HG03457 (cell line): Measurements from ENCODE around the gene GHRHR.

Experiments
- ATAC-seq: cut with Tn5 transposase; IDR thresholded peaks from one replicate; pipeline ENCODE4 v1.9.1; 2021; ENCODE audit warnings: moderate number of reproducible peaks; ENCODE audit not compliant: unreplicated experiment

Gene GHRHR

DNA sequence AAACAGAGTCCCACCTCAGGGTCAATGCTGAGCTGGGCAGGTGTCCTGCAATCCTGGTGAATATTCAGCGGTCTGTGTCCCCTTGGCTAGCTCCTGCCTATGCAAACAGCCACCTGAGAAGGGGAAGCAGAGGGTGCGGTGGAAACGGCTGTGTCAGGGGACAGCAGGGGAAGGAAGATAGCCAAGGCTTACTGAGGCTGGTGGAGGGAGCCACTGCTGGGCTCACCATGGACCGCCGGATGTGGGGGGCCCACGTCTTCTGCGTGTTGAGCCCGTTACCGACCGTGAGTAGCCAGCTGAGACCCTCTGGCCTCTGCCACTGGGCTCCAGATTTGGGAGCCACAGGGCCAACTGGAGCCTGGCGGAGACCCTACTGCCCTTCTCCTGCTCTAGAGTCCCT, at the start of gene GHRHR:
TSS of gene GHRHR (plus strand) at position 112 of the 400 bp plus-strand sequence. CDS start at position 228, 116 bp downstream.
- ATAC-seq, result no peak

- no peak for ATAC-seq
Observed at GRCh38 chr7:30914596-30914995, 49.2 kb upstream of the GHRHR start.

DNA sequence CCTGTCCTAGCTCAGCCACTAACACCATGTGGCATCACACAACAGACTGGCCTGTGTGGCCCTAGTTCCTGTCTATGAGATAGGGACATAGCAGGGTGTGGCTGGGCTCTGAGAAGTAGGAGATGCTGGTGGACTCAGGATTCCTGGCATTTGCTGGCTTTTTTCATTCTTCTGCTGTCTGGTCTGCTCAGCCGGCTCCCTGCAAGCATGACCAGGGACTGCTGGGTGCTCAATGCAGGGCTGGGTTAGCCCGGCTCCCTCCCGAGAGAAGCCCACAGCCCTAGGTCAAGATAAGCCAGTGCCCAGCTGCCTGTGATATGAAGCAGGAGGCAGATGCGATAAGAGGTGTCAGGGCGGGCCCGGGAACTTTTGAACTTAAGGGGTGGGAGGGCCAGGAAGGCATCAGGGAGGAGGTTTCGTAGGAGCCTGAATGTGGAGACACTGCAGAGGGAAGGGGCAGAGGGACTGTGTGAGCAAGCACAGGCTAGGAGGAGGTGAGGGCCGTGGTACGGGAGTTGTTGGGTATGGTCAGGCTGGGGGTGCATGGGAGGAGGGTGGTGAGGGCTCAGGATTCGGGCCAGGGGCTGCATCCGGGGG, 48.6 kb upstream of the GHRHR start:
- ATAC-seq, result no peak

- no peak for ATAC-seq
Observed at GRCh38 chr7:30915751-30916150, 48.0 kb upstream of the GHRHR start.

DNA sequence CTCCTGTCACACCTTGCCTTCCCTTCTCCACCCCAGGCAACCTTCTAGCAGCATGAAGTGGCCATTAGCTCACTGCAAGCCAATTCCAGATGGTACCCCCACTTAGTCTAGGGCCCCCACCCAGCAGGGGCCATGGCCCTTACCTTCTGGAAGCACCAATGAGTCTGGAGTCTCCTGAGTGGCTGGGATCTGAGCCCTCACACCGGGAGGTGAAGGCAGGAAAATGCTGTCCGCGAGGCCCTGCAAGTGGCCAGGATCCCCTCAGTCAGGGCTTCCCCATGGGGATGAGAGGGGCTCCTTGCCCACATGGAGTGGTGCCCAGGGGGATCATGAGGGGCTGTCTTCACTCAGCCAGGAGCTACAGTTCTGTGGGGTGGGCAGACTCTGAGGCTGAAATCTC, 47.5 kb upstream of the GHRHR start:
- no peak for ATAC-seq

DNA sequence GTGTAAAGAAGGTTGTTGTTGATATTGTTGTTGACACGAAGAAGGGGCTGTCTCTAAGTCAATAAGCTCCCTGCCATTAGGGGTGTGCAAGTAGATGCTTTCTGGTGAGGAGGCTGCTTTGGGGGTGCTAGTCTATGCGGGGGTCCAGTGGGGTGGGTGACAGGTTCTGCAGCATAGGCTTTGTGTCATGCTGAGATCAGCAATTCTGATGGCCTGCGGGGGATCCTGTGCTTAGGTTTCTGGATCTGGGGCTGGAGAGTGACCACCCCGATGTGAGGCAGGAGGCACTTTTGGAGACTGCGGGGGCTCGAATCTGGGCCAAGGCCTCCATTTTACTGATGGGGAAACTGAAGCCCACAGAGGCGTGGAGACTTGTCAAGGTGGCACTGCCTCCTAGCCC, 47.0 kb upstream of the GHRHR start:
- no peak for ATAC-seq

DNA sequence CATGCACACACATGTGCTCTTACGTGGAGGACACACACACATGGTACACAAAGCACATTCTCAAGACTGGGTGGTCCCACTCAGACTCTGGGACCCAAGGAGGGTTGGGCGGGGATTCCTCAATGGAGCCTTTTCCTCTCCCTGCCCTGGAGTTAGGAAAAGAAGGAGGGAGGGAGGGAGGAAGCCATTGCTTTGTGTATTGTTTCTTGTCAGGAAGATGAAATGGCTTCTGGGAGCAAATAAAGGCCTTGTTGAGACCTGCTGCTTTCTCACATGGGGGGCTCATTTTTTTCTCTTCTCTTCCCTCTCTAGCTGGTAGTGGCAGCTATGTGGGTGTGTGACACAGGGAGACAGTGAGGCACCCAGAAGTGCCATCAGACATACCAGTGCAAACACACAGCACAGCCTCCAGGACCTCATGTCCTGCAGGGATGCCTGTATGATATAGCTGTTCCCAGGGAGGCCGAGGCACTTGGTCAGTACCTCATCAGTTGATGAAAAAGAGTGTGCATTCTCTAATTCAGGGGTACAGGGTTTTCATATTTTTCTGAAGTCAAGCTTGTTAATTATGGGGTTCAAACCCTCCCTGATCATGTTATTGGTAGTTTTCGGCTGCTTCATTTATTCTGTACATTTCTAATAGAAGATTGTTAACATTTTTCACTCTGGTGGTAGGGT, 46.4 kb upstream of the GHRHR start:
- ATAC-seq, result no peak

GRCh38 chr7:30918676-30919075, 45.1 kb upstream of the GHRHR start:
- no peak for ATAC-seq

GRCh38 chr7:30920021-30920583, 43.7 kb upstream of the GHRHR start:
- ATAC-seq, result no peak

DNA sequence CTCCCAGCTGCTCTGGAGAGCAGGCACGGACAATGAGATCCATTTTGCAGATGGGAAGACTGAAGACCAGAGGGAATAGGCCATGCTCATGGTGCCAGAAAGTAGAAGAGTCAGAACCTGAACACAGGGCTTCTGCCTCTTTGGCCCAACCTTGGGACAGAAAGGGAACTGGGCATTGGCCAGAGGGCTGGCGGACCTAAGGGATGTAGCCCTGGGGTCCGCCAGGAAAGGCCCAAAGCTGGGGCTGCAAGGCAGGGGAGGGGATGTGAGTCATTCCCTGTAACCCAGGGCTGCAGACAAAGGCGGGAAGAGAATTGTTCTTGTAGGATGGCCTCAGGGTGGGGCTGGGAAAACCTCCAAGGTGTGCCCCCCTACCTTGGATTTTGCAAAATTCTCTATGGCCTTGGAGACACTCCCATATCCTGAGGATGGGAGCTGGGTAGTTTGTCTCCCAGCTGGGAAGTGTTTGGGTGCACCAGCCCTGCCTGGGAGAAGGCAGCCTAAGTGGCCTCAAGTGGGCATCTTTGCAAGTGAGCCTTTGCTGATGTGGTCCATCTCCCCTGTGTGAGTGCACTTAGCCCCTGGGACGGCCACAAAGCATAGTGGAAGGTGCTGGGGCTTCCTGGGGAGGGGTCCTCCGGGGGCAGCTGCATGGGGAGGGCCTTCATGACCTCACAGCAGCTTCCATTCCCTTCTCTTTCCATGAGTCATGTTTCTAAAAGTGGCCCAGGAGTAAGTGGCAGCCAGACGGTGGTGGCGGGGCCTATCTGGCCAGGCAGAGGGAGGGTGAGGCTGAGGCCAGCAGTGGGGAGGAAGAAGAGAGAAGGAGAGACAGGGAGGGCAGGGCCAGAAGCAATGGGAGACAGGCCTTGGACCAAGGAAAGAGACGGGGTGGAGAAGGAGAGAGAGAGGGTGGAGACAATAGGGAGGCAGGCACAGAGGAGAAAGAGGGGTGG, 42.9 kb upstream of the GHRHR start:
- ATAC-seq, result no peak

DNA sequence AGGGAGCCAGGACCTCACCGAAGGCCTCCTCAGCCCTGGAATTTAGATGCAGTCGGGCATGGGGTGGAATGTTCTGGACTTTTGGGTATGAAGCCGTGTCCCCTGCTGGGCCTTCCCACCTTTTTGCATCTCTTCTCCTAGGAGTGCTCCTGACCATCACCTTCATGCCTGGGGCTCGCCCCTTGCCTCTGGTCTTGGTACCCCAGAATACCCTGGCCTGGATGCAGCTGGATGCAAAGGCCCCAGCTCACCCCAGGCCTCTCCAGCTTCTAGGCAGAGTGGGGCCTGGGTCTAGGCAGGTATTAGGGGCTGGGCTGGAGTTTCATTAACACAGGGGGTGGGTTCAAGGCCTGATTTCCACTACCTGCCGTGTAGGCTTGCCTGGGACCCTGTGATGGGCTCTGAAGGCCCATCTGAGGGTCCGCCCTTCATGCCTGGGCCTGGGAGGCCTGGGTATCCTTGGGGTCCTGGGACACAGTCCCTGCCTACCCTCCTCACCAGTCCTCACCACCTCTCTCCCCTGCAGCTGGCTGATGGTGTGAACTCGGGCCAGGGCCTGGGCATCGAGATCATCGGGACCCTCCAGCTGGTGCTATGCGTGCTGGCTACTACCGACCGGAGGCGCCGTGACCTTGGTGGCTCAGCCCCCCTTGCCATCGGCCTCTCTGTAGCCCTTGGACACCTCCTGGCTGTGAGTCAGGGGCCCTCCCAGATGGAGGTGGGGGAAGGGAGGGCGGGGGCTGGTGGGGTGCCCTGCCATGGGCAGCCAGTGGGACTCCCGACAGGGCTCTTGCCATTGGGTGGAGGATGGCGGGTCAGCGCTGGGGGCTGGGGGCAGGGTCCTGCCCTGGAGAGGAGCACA, 42.0 kb upstream of the GHRHR start:
- no peak for ATAC-seq

DNA sequence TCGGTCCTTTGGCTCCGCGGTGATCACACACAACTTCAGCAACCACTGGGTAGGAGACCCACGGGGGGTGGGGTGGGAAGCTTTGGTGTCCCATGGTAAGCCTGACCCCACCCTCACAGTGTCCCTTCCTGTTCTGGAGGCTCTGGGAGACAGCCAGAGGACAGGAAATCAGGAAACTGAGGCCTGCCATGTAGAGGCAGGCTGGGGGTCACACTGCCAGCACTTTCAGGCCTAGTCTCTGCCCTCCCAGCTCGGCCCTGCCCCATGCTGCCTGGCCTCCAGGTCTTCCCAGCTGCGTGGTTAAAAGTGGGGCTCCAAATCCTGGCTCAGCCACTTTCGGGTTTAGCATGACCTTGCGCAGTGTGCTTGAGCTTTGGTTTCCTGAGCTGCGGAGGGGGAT, 41.2 kb upstream of the GHRHR start:
- no peak for ATAC-seq

GRCh38 chr7:30923009-30923773, 40.6 kb upstream of the GHRHR start:
- ATAC-seq, result no peak

- no peak for ATAC-seq
Observed at GRCh38 chr7:30923774-30924413, 39.9 kb upstream of the GHRHR start.

DNA sequence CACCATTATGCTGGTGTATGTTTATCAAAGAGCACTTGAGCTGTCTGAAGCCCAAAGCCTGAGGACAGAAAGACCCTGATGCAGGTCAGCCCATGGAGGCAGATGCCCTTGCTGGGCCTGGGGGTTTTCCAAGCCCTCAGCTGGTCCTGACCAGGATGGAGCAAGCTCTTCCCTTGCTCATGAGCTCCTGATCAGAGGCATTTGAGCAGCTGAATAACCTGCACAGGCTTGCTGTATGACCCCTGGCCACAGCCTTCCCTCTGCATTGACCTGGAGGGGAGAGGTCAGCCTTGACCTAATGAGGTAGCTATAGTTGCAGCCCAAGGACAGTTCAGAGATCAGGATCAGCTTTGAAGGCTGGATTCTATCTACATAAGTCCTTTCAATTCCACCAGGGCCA, 39.1 kb upstream of the GHRHR start:
- ATAC-seq, result no peak

- ATAC-seq, result no peak
Observed at GRCh38 chr7:30925117-30925516, 38.6 kb upstream of the GHRHR start.

- no peak for ATAC-seq
Observed at GRCh38 chr7:30925913-30926312, 37.8 kb upstream of the GHRHR start.

- no peak for ATAC-seq
Observed at GRCh38 chr7:30926313-30926712, 37.4 kb upstream of the GHRHR start.

DNA sequence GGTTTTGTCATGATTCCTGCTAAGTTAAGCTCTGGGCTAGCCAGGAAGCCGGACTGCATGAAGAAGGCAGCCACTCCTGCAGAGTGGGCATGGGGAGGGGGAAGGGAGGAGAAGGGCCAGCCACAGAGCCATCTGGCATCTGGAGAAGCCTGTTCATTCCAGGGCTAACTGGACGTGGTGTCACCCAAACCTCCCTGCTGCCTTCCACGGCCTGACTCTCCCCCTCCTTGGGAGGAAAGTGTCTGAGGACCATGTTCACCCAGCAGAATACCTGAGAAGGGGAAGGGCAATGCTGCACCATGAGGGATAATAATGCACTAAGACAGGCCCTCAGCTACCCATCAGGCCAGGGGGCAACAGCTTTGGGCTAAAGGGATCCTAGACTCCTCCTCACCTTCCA, 36.7 kb upstream of the GHRHR start:
- no peak for ATAC-seq
